Uterus (tissue), 2 donors: ENCODE data around the gene SLC47A2.

Source experiments
- POLR2A ChIP-seq, 2 donors: fragments of 450-650 bp; IDR thresholded peaks; one replicate each; pipeline ENCODE4 v1.6.1; 2016; ENCODE audit warnings: antibody characterized with exemption in 2 of 2, mild to moderate bottlenecking in 1 of 2, moderate library complexity in 1 of 2
- TF ChIP-seq, protein P1 (sequence below), 4 experiments: fragments of 200-600 bp in 2 of 4; fragments of 450-650 bp in 2 of 4; sonication (generic) in 2 of 4; IDR thresholded peaks; one replicate each; pipeline ENCODE4 v1.5.1; 2016 to 2019; ENCODE audit warnings: antibody characterized with exemption in 4 of 4, mild to moderate bottlenecking in 2 of 4, moderate library complexity in 1 of 4

DNA sequence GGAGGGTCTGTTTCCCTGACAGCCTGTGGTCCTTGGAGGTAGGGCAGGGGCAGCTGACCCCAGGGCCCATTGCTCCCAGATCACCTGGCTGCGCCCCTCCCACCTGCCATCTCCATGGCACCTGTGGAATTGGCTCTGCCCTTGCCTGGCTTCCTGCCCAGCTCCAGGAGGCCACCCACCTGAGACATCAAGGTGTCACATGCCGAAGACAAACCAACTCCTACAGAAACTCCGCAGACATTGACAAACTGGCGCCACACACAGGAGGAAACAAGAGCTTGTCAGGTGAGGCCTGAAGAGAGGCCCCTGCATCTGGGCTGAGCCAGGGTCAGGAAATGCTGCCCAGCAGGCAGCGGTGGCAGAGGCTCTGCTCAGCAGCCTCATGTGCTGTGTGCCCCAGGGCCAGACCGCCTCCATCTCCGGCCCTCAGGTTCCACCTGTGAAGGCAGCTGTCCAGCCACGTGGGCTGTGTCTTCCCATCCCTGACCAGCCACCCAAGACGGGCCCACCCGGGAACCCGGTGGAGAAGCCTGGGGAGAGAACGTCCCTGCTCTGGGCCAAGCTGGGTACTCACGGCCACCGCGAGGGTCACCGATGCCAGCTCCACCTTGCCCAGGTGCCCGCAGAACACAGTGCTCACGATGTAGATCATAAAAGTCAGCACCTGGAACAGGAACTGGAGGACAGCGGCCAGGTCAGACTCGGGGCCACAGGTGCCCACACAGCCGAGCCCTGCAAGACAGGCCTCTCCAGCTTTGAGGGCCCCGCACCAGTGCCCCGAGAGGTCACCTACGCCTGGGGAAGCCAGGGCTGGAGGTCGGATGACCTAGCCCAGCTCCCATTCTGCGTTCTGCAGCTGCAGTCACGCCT is 1.6 kb downstream of the SLC47A2 start:
- TF ChIP-seq, protein P1, sequence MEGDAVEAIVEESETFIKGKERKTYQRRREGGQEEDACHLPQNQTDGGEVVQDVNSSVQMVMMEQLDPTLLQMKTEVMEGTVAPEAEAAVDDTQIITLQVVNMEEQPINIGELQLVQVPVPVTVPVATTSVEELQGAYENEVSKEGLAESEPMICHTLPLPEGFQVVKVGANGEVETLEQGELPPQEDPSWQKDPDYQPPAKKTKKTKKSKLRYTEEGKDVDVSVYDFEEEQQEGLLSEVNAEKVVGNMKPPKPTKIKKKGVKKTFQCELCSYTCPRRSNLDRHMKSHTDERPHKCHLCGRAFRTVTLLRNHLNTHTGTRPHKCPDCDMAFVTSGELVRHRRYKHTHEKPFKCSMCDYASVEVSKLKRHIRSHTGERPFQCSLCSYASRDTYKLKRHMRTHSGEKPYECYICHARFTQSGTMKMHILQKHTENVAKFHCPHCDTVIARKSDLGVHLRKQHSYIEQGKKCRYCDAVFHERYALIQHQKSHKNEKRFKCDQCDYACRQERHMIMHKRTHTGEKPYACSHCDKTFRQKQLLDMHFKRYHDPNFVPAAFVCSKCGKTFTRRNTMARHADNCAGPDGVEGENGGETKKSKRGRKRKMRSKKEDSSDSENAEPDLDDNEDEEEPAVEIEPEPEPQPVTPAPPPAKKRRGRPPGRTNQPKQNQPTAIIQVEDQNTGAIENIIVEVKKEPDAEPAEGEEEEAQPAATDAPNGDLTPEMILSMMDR (IDR thresholded peaks at IDR 0.05) = no peak
- no peak for TF ChIP-seq POLR2A (IDR thresholded peaks at IDR 0.05)
